Suprapubic skin (tissue), 4 donors: Measurements from ENCODE around the gene MLH1.

Experiments
- POLR2A ChIP-seq, 2 donors: fragments of 450-650 bp; IDR thresholded peaks; one replicate each; pipeline ENCODE4 v1.6.1; 2017; ENCODE audit warnings: antibody characterized with exemption in 2 of 2, mild to moderate bottlenecking in 2 of 2, moderate library complexity in 2 of 2
- POLR2AphosphoS5 ChIP-seq, 3 donors: sonication (generic); formaldehyde crosslinking; IDR thresholded peaks; one replicate each; pipeline ENCODE4 v1.6.1; 2017; ENCODE audit warnings: antibody characterized with exemption in 3 of 3
- TF ChIP-seq, protein P1 (sequence below), 2 donors: fragments of 200-600 bp in 1 of 2; fragments of 450-650 bp in 1 of 2; sonication (generic) in 1 of 2; IDR thresholded peaks; one replicate each; pipeline ENCODE4 v1.5.1; 2016 to 2019; ENCODE audit warnings: antibody characterized with exemption in 2 of 2, mild to moderate bottlenecking in 1 of 2, moderate library complexity in 1 of 2

DNA sequence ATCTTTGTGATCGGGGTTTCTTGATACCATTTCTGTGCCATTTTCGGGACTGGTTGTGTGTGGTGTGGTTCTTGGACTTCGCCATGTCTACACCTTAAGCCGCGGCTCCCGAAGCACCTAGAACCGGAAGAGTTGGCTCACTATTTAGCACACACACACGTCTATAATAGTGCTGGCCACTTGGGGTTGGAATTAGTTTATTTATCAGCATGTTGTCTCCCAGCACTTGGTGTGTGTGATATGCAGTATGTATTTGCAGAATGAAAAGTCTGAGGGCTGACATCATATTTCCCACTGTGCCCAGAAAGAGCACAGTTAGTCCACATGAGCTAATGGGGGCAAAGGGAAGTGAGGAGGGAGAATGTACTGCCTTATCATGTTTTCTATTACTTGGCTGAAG is 23.6 kb downstream of the MLH1 start:
- TF ChIP-seq, protein P1, sequence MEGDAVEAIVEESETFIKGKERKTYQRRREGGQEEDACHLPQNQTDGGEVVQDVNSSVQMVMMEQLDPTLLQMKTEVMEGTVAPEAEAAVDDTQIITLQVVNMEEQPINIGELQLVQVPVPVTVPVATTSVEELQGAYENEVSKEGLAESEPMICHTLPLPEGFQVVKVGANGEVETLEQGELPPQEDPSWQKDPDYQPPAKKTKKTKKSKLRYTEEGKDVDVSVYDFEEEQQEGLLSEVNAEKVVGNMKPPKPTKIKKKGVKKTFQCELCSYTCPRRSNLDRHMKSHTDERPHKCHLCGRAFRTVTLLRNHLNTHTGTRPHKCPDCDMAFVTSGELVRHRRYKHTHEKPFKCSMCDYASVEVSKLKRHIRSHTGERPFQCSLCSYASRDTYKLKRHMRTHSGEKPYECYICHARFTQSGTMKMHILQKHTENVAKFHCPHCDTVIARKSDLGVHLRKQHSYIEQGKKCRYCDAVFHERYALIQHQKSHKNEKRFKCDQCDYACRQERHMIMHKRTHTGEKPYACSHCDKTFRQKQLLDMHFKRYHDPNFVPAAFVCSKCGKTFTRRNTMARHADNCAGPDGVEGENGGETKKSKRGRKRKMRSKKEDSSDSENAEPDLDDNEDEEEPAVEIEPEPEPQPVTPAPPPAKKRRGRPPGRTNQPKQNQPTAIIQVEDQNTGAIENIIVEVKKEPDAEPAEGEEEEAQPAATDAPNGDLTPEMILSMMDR (IDR thresholded peaks at IDR 0.05) = no peak
- TF ChIP-seq POLR2A (IDR thresholded peaks at IDR 0.05) = no peak
- no peak for TF ChIP-seq POLR2AphosphoS5 (IDR thresholded peaks at IDR 0.05)
